ENCODE measurements around the gene KLHDC1.

- no peak for TF ChIP-seq TSHZ2 (CRISPR knock-in tag; IDR thresholded peaks at IDR 0.05)
- no peak for TF ChIP-seq CSDC2 (CRISPR knock-in tag; IDR thresholded peaks at IDR 0.05)
- TF ChIP-seq TCF4 (CRISPR knock-in tag; IDR thresholded peaks at IDR 0.05; ENCODE audit: borderline replicate concordance) = no peak
- no peak for TF ChIP-seq TOX (CRISPR knock-in tag; IDR thresholded peaks at IDR 0.05; ENCODE audit: borderline replicate concordance)
- TF ChIP-seq CSRNP3 (CRISPR knock-in tag; IDR thresholded peaks at IDR 0.05) = no peak
- TF ChIP-seq ARNTL (CRISPR knock-in tag; IDR thresholded peaks at IDR 0.05; ENCODE audit: borderline replicate concordance, low read depth) = no peak
- TF ChIP-seq OSR1 (CRISPR knock-in tag; IDR thresholded peaks at IDR 0.05) = no peak
- TF ChIP-seq PATZ1 (CRISPR knock-in tag; IDR thresholded peaks at IDR 0.05; ENCODE audit: borderline replicate concordance) = no peak
- no peak for TF ChIP-seq SNAI2 (CRISPR knock-in tag; IDR thresholded peaks at IDR 0.05)
These were observed 39.4 kb upstream of the KLHDC1 start for GRCh38 chr14:49653508-49653907.
